PC-3 (cell line): ENCODE data around the gene MSH2. TPM values are rescaled to one million over a fixed set of nuclear protein-coding genes. Genes with fewer than 3 reads are reported as not detected.
"Not testable (repeated sequence)": the region's sequence is repeated elsewhere in the genome, so short reads cannot be mapped to it uniquely, and the experiment has no call there.

Experiments used
- ATAC-seq: fragments of 200-7000 bp; cut with Tn5 transposase; 2 replicates; pipeline ENCODE4 v1.9.1; 2020; ENCODE audit warnings: mild to moderate bottlenecking, moderate library complexity
- BruUV-seq: library from RNA; stranded (reverse); fragments of 400-500 nt; replicated peaks from 2 replicates; lab custom pipeline; 2021; lab: Mats Ljungman, UMichigan
- CTCF ChIA-PET: fragments of 300-600 bp; sonication (Branson Sonifier 250); formaldehyde crosslinking; loops from one replicate; lab custom pipeline; 2022; ENCODE audit warnings: antibody characterized with exemption; lab: Charles Lee
- POLR2A ChIA-PET: fragments of 300-600 bp; sonication (Branson Sonifier 250); formaldehyde crosslinking; loops from one replicate; lab custom pipeline; 2022; ENCODE audit warnings: antibody characterized with exemption; ENCODE audit not compliant: unreplicated experiment; lab: Charles Lee
- DNase-seq: peaks from one replicate; pipeline ENCODE4 v3.0.0-alpha.2; 2015
- H2AFZ ChIP-seq: fragments of 300-600 bp; sonication (generic); 2 replicates; pipeline ENCODE4 v1.6.0; 2016; ENCODE audit warnings: antibody characterized with exemption, low read length
- H3F3A ChIP-seq: fragments of 300-600 bp; sonication (generic); one replicate; pipeline ENCODE4 v1.6.0; 2017; ENCODE audit warnings: antibody characterized with exemption, low read length, control low read depth, mild to moderate bottlenecking; ENCODE audit not compliant: unreplicated experiment
- H3K27ac ChIP-seq: fragments of 300-600 bp; sonication (generic); 2 replicates; pipeline ENCODE4 v1.5.1; 2016; ENCODE audit warnings: mild to moderate bottlenecking, low read length
- H3K27me3 ChIP-seq: fragments of 300-600 bp; sonication (generic); 2 replicates; pipeline ENCODE4 v1.6.1; 2016; ENCODE audit warnings: low read length, mixed read lengths
- H3K36me3 ChIP-seq: fragments of 300-600 bp; sonication (generic); 2 replicates; pipeline ENCODE4 v1.6.1; 2016; ENCODE audit warnings: low read depth, mixed run types, low read length, mixed read lengths
- H3K4me1 ChIP-seq: fragments of 300-600 bp; sonication (generic); 2 replicates; pipeline ENCODE4 v1.5.1; 2016; ENCODE audit warnings: low read length; ENCODE audit not compliant: insufficient read depth
- H3K4me2 ChIP-seq: fragments of 300-600 bp; sonication (generic); 2 replicates; pipeline ENCODE4 v1.6.0; 2016; ENCODE audit warnings: low read length
- H3K4me3 ChIP-seq: fragments of 300-600 bp; sonication (generic); 2 replicates; pipeline ENCODE4 v1.5.1; 2016; ENCODE audit warnings: mild to moderate bottlenecking, low read length, mixed read lengths
- H3K79me2 ChIP-seq: fragments of 300-600 bp; sonication (generic); 2 replicates; pipeline ENCODE4 v1.6.1; 2017; ENCODE audit warnings: low read length, mixed read lengths
- H3K9ac ChIP-seq: fragments of 300-600 bp; sonication (generic); 2 replicates; pipeline ENCODE4 v1.6.0; 2016; ENCODE audit warnings: mild to moderate bottlenecking, low read length
- H3K9me2 ChIP-seq: fragments of 300-600 bp; sonication (generic); replicated peaks from 2 replicates; pipeline ENCODE4 v1.6.1; 2016; ENCODE audit warnings: mixed run types, low read length, mixed read lengths
- H3K9me3 ChIP-seq: fragments of 300-600 bp; sonication (generic); 2 replicates; pipeline ENCODE4 v1.6.1; 2016; ENCODE audit warnings: low read length, mixed read lengths
- H4K20me1 ChIP-seq: fragments of 300-600 bp; sonication (generic); 2 replicates; pipeline ENCODE4 v1.6.1; 2016; ENCODE audit warnings: low read length, mixed read lengths
- EZH2 ChIP-seq: fragments of 300-600 bp; sonication (generic); IDR thresholded peaks from one replicate; pipeline ENCODE4 v1.6.1; 2017; ENCODE audit warnings: antibody characterized with exemption, mild to moderate bottlenecking, low read length; ENCODE audit not compliant: unreplicated experiment
- EZH2phosphoT487 ChIP-seq: fragments of 300-600 bp; sonication (generic); IDR thresholded peaks from 2 replicates; pipeline ENCODE4 v1.6.1; 2018; ENCODE audit warnings: mild to moderate bottlenecking, antibody characterized with exemption, low read length, borderline replicate concordance
- intact Hi-C: fragments of 100-400 bp; cut with micrococcal nuclease; formaldehyde crosslinking; loops from 2 replicates; pipeline ENCODE4 v1.9.0; 2023
- total RNA-seq: library from RNA; depleted of rRNA; stranded (reverse); fragments of >200 nt; gene quantifications from 2 replicates; pipeline ENCODE4 v1.2.3, GENCODE V29; 2014
- TF ChIP-seq, protein P1 (sequence below): fragments of 300-600 bp; sonication (generic); conservative IDR thresholded peaks from 2 replicates; pipeline ENCODE4 v1.5.1; 2017; ENCODE audit warnings: antibody characterized with exemption, low read depth, mild to moderate bottlenecking, low read length

The MSH2 gene
- total RNA-seq, 1 experiment from 2014 or later, result 70.7 TPM

DNA sequence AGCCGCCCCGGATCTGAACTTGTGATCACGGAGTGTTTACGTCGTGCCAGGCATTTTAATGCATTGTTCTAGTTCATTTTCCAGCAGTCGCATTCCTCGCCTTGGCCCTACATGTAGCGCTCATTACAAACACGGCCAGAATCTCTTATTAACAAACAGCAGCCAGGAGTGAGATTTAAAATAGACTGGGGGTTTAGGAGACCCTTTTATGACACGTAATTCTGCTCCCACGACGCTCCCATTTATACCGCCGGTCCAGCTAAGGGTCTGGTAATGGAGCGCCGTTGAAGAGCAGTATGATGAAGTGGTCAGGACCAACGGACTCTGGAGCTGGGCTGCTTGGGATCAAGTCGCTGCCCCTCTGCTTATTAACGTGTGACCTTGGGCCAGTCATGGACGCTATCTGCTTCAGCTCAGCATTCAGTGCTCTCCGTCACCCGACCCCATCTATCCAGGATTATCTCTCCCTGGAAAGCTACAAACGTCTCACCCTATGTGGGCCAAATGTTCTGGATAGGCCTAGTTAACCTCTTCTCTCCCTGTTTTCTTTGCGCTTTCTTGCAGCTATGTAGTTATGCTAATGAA is 745 bp downstream of the MSH2 start:
- DNase-seq (peak; percentile 12), ATAC-seq (peak; percentile 10)
- Histone ChIP-seq H3K79me2 (peaks cover 58% of the 10 kb centered on the region), H3K4me3 (peak overlapping the region; percentile 81), H3F3A (no peaks in the 10 kb centered on the region), H3K4me1 (peaks cover 13% of the 10 kb centered on the region; the same call in 1 of the 2 replicates), H3K27ac (peak overlapping the region; percentile 53), H3K9ac (peak overlapping the region; percentile 88), H3K4me2 (peak overlapping the region; percentile 82), H2AFZ (peak overlapping the region; percentile 99), H3K9me3 (no peaks in the 10 kb centered on the region), H3K36me3 (peaks cover 18% of the 10 kb centered on the region), H3K27me3 (no peaks in the 10 kb centered on the region), H4K20me1 (no peaks in the 10 kb centered on the region), H3K9me2 (no peaks in the 10 kb centered on the region)
- TSS peak; percentile 45 for BruUV-seq
- ChIA-PET POLR2A (interaction anchor here (0.5 kb wide), 1 partner anchor 378 kb away, joined by 4 read pairs; no protein-coding TSS in a partner anchor), CTCF (interaction anchor here (0.9 to 1.2 kb wide), 3 partner anchors 34 to 69 kb away, joined by 3 to 8 read pairs (median 3); no protein-coding TSS in a partner anchor)
- TF ChIP-seq EZH2 (no peak), EZH2phosphoT487 (no peak)
- TF ChIP-seq, protein P1, sequence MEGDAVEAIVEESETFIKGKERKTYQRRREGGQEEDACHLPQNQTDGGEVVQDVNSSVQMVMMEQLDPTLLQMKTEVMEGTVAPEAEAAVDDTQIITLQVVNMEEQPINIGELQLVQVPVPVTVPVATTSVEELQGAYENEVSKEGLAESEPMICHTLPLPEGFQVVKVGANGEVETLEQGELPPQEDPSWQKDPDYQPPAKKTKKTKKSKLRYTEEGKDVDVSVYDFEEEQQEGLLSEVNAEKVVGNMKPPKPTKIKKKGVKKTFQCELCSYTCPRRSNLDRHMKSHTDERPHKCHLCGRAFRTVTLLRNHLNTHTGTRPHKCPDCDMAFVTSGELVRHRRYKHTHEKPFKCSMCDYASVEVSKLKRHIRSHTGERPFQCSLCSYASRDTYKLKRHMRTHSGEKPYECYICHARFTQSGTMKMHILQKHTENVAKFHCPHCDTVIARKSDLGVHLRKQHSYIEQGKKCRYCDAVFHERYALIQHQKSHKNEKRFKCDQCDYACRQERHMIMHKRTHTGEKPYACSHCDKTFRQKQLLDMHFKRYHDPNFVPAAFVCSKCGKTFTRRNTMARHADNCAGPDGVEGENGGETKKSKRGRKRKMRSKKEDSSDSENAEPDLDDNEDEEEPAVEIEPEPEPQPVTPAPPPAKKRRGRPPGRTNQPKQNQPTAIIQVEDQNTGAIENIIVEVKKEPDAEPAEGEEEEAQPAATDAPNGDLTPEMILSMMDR, result no peak
- intact Hi-C loops, result loop anchor here (2.0 kb wide), 1 partner anchor 19 kb away; no protein-coding TSS in a partner anchor

DNA sequence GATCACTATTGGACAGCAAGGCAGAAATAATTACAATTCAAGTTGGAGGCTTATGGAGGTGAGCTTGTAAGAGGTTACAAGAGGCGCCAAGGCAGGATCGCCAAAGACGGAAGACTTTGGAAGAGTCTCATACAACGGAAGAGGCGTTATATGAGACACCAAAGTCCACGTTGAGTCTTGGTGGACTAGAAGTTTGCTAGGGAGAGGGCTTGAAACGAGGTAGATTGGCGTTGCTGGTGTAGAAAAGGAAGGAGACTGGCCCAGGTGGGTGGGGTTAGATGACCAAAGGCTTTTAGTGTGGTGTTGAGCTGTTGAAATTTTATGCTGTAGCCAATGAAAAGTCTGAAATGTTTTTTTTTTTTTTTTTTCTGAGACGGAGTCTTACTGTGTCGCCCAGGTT is 1.4 kb downstream of the MSH2 start:
- no peak for TF ChIP-seq EZH2phosphoT487
- TF ChIP-seq, protein P1, result no peak
- no peak for TF ChIP-seq EZH2
- no peaks in the 10 kb centered on the region for H3K27me3 ChIP-seq
- peaks cover 60% of the 10 kb centered on the region for H3K79me2 ChIP-seq
- no peaks in the 10 kb centered on the region for H3F3A ChIP-seq
- H2AFZ ChIP-seq, result 0 out of 2 replicates have a peak overlapping the region, but pooled peaks have one; percentile 2
- peak overlapping the region; percentile 82 for H3K4me2 ChIP-seq
- H3K27ac ChIP-seq, result no peak overlapping the region
- H3K4me3 ChIP-seq, result peak overlapping the region; percentile 81
- H3K9me3 ChIP-seq, result no peaks in the 10 kb centered on the region
- intact Hi-C loops, result no loop called here
- H3K36me3 ChIP-seq, result peaks cover 19% of the 10 kb centered on the region
- POLR2A ChIA-PET, result no interaction called here
- H3K9me2 ChIP-seq, result no peaks in the 10 kb centered on the region
- DNase-seq (no peak), ATAC-seq (no peak)
- CTCF ChIA-PET, result interaction anchor here (0.9 to 1.1 kb wide), 2 partner anchors 33 to 70 kb away, joined by 3 to 8 read pairs; no protein-coding TSS in a partner anchor
- H4K20me1 ChIP-seq, result no peaks in the 10 kb centered on the region
- H3K4me1 ChIP-seq, result peaks cover 13% of the 10 kb centered on the region; the same call in 1 of the 2 replicates
- BruUV-seq, result no TSS peak
- peak overlapping the region; percentile 88 for H3K9ac ChIP-seq

DNA sequence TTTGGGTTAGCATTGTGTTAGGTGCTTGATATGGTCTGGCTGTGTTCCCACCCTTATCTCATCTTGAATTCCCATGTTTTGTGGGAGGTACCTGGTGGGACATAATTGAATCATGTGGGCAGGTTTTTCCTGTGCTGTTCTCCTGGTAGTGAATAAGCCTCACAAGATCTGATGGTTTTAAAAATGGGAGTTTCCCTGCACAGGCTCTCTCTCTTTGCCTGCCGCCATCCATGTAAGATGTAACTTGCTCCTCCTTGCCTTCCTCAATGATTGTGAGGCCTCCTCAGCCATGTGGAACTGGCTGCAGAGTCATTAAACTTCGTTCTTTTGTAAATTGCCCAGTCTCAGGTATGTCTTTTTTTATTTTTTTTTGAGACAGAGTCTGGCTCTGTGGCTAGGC is 2.8 kb downstream of the MSH2 start:
- Histone ChIP-seq H3K36me3 (peaks cover 23% of the 10 kb centered on the region), H3K4me2 (no peak overlapping the region), H3K4me1 (peaks cover 13% of the 10 kb centered on the region; the same call in 1 of the 2 replicates), H3K4me3 (0 out of 2 replicates have a peak overlapping the region, but pooled peaks have one; percentile 1), H3K27ac (no peak overlapping the region), H3K9ac (no peak overlapping the region), H3K79me2 (peaks cover 60% of the 10 kb centered on the region), H2AFZ (no peak overlapping the region), H3K9me3 (no peaks in the 10 kb centered on the region), H3K27me3 (no peaks in the 10 kb centered on the region), H3K9me2 (no peaks in the 10 kb centered on the region), H3F3A (no peaks in the 10 kb centered on the region), H4K20me1 (no peaks in the 10 kb centered on the region)
- ATAC-seq (no peak), DNase-seq (no peak)
- BruUV-seq, result no TSS peak
- ChIA-PET POLR2A (no interaction called here), CTCF (no interaction called here)
- no peak for TF ChIP-seq EZH2phosphoT487
- TF ChIP-seq, protein P1, result no peak
- no peak for TF ChIP-seq EZH2
- intact Hi-C loops, result no loop called here

DNA sequence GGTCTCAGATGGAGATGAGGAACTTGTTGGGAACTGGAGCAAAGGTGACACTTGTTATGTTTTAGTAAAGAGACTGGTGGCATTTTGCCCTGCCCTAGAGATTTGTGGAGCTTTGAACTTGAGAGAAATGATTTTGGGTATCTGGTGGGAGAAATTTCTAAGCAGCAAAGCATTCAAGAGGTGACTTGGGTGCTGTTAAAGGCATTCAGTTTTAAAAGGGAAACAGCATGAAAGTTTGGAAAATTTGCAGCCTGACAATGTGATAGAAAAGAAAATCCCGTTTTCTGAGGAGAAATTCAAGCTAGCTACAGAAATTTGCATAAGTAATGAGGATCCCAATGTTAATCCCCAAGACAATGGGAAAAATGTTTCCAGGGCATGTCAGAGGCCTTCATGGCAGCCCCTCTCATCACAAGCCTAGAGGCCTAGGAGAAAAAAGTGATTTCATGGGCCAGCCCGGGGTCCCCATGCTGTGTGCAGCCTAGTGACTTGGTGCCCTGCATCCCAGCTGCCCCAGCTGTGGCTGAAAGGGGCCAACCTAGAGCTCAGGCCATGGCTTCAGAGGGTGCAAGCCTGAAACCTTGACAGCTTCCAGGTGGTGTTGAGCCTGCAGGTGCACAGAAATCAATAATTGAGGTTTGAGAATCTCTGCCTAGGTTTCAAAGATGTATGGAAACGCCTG is 3.8 kb downstream of the MSH2 start:
- H4K20me1 ChIP-seq, H3K4me3 ChIP-seq, H3K9me3 ChIP-seq, ATAC-seq, H3K4me2 ChIP-seq, H3F3A ChIP-seq, H2AFZ ChIP-seq, H3K9ac ChIP-seq, BruUV-seq, H3K27ac ChIP-seq, intact Hi-C loops, DNase-seq, CTCF ChIA-PET, H3K9me2 ChIP-seq, H3K27me3 ChIP-seq, POLR2A ChIA-PET: not testable (repeated sequence)
- peaks cover 60% of the 10 kb centered on the region for H3K79me2 ChIP-seq
- peaks cover 25% of the 10 kb centered on the region for H3K36me3 ChIP-seq
- H3K4me1 ChIP-seq, result peaks cover 13% of the 10 kb centered on the region; the same call in 1 of the 2 replicates
